HepG2 (cell line): Measurements from ENCODE around the gene ADAMTS4. TPM values are rescaled to one million over a fixed set of nuclear protein-coding genes. Genes with fewer than 3 reads are reported as not detected.

Experiments used
- ASH2L ChIP-seq: fragments of 300-600, 200-600 bp; sonication (generic); IDR thresholded peaks from 2 replicates; pipeline ENCODE4 v1.7.0; 2017; ENCODE audit warnings: low read depth, mild to moderate bottlenecking, moderate library complexity, mixed read lengths, low read length; ENCODE audit not compliant: insufficient read length
- FIP1L1 ChIP-seq: fragments of 200-400 bp; formaldehyde crosslinking; IDR thresholded peaks from 2 replicates; pipeline ENCODE4 v1.6.1; 2018; ENCODE audit warnings: low read depth, mild to moderate bottlenecking, low read length, moderate library complexity, borderline replicate concordance; ENCODE audit not compliant: insufficient read depth
- HMG20A ChIP-seq: IDR thresholded peaks from 2 replicates; pipeline ENCODE4 v1.6.1; 2016; ENCODE audit warnings: borderline replicate concordance
- MTF1 ChIP-seq: sonication (generic); formaldehyde crosslinking; IDR thresholded peaks from 2 replicates; pipeline ENCODE4 v1.5.0; 2020; ENCODE audit warnings: missing genetic modification reagents
- MXI1 ChIP-seq: IDR thresholded peaks from 3 replicates; pipeline ENCODE4 v1.6.1; 2012; ENCODE audit warnings: low read depth, low read length, inconsistent platforms, borderline replicate concordance
- NCOR1 ChIP-seq: fragments of 200-600 bp; sonication (generic); IDR thresholded peaks from 2 replicates; pipeline ENCODE4 v1.7.0; 2017; ENCODE audit warnings: antibody characterized with exemption, low read length, borderline replicate concordance
- NFIC ChIP-seq: IDR thresholded peaks from 2 replicates; pipeline ENCODE4 v1.6.1; 2012; ENCODE audit warnings: mild to moderate bottlenecking, low read length, inconsistent platforms
- PHF21A ChIP-seq: sonication (generic); formaldehyde crosslinking; IDR thresholded peaks from 2 replicates; pipeline ENCODE4 v1.5.0; 2020; ENCODE audit warnings: mild to moderate bottlenecking, missing genetic modification reagents
- SMARCC2 ChIP-seq: fragments of 450-650 bp; IDR thresholded peaks from 2 replicates; pipeline ENCODE4 v1.6.1; 2017; ENCODE audit warnings: antibody characterized with exemption, mild to moderate bottlenecking
- ZKSCAN5 ChIP-seq: sonication (generic); formaldehyde crosslinking; IDR thresholded peaks from 2 replicates; pipeline ENCODE4 v1.5.1; 2020; ENCODE audit warnings: mild to moderate bottlenecking, missing genetic modification reagents
- ZMYM2 ChIP-seq: sonication (generic); formaldehyde crosslinking; IDR thresholded peaks from 2 replicates; pipeline ENCODE4 v1.8.0; 2022; ENCODE audit warnings: mild to moderate bottlenecking, missing genetic modification reagents
- ZNF737 ChIP-seq: sonication (generic); formaldehyde crosslinking; IDR thresholded peaks from 2 replicates; pipeline ENCODE4 v1.5.0; 2020; ENCODE audit warnings: missing genetic modification reagents, mild to moderate bottlenecking, borderline replicate concordance
- polyA plus RNA-seq, 8 experiments: library from polyadenylated mRNA; depleted of rRNA in 3 of 8; stranded (reverse) in 7 of 8; unstranded in 1 of 8; fragments of >200 nt; fragmentation: Illumina TruSeq in 4 of 8; extraction: Trizol in 4 of 8; gene quantifications; 2 replicates each; pipeline versions ENCODE4 v1.2.1 to v1.2.3, GENCODE V29; 2011 to 2016; ENCODE audit warnings: low read depth in 4 of 8, missing spikeins in 1 of 8, mixed read lengths in 1 of 8; ENCODE audit not compliant: insufficient read depth in 1 of 8
- total RNA-seq, 5 experiments: library from RNA; depleted of rRNA; stranded (reverse); fragments of >200 nt; fragmentation: Illumina TruSeq; extraction: Trizol; gene quantifications; 2 replicates each; pipeline ENCODE4 v1.2.3, GENCODE V29; 2016; ENCODE audit warnings: low read depth in 1 of 5
- TF ChIP-seq, protein P1 (sequence below): sonication (generic); formaldehyde crosslinking; IDR thresholded peaks from 2 replicates; pipeline ENCODE4 v1.4.0; 2020; ENCODE audit warnings: missing genetic modification reagents
- TF ChIP-seq, protein P2 (sequence below): sonication (generic); formaldehyde crosslinking; IDR thresholded peaks from 2 replicates; pipeline ENCODE4 v1.4.0; 2020; ENCODE audit warnings: mild to moderate bottlenecking, low read depth, missing genetic modification reagents
- TF ChIP-seq, protein P3 (sequence below): sonication (generic); IDR thresholded peaks from 2 replicates; pipeline ENCODE4 v1.6.1; 2016; ENCODE audit warnings: low read depth, borderline replicate concordance
- TF ChIP-seq, protein P4 (sequence below): sonication (generic); formaldehyde crosslinking; IDR thresholded peaks from 2 replicates; pipeline ENCODE4 v1.8.1; 2023; ENCODE audit warnings: missing genetic modification reagents, mild to moderate bottlenecking, borderline replicate concordance
- TF ChIP-seq, protein P5 (sequence below): sonication (generic); formaldehyde crosslinking; IDR thresholded peaks from 2 replicates; pipeline ENCODE4 v1.4.0; 2020; ENCODE audit warnings: missing genetic modification reagents
- TF ChIP-seq, protein P6 (sequence below): sonication (generic); formaldehyde crosslinking; IDR thresholded peaks from 2 replicates; pipeline ENCODE4 v1.5.0; 2020; ENCODE audit warnings: mild to moderate bottlenecking, missing genetic modification reagents, borderline replicate concordance

Gene ADAMTS4
- total and polyA plus RNA-seq, 2 of the 13 experiments (the other 11 are each of a cell fraction or from before 2014, with no cell fraction given), result 0.51 to 1.7 TPM

DNA sequence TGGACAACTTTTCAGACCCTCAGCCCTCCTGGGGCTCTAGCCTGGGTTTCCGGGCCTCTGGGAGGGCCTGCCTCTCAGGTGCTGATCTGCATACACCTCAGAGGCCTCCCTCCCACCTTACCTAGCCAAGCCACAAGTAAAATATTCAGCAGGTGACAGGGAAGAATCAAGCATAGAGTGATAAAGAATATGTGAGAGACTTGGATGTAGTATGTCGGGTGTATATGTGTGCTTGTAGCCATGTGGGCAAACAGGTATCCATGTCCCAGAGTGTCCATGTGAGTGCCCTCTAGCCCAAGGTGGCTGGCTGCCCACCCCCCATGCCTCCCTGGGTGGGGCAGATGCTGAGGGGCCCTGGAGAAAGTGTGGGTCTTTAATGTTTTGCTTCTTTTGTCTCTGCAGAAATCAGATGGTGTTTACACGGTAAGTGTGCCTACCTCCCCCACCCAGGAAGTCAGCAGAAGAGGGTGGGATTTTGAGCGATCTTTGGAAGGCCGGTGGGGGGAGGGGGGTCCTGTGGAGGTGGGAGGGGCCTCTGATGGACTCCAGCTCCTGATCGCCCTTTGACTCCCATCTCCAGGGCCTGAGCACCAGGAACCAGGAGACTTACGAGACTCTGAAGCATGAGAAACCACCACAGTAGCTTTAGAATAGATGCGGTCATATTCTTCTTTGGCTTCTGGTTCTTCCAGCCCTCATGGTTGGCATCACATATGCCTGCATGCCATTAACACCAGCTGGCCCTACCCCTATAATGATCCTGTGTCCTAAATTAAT is 19.6 kb upstream of the ADAMTS4 start (continued):
- TF ChIP-seq, protein P1, sequence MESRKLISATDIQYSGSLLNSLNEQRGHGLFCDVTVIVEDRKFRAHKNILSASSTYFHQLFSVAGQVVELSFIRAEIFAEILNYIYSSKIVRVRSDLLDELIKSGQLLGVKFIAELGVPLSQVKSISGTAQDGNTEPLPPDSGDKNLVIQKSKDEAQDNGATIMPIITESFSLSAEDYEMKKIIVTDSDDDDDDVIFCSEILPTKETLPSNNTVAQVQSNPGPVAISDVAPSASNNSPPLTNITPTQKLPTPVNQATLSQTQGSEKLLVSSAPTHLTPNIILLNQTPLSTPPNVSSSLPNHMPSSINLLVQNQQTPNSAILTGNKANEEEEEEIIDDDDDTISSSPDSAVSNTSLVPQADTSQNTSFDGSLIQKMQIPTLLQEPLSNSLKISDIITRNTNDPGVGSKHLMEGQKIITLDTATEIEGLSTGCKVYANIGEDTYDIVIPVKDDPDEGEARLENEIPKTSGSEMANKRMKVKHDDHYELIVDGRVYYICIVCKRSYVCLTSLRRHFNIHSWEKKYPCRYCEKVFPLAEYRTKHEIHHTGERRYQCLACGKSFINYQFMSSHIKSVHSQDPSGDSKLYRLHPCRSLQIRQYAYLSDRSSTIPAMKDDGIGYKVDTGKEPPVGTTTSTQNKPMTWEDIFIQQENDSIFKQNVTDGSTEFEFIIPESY, result peak; percentile 17; the same call in 1 of the 2 replicates
- TF ChIP-seq, protein P2, sequence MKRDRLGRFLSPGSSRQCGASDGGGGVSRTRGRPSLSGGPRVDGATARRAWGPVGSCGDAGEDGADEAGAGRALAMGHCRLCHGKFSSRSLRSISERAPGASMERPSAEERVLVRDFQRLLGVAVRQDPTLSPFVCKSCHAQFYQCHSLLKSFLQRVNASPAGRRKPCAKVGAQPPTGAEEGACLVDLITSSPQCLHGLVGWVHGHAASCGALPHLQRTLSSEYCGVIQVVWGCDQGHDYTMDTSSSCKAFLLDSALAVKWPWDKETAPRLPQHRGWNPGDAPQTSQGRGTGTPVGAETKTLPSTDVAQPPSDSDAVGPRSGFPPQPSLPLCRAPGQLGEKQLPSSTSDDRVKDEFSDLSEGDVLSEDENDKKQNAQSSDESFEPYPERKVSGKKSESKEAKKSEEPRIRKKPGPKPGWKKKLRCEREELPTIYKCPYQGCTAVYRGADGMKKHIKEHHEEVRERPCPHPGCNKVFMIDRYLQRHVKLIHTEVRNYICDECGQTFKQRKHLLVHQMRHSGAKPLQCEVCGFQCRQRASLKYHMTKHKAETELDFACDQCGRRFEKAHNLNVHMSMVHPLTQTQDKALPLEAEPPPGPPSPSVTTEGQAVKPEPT, result no peak
- TF ChIP-seq, protein P3, sequence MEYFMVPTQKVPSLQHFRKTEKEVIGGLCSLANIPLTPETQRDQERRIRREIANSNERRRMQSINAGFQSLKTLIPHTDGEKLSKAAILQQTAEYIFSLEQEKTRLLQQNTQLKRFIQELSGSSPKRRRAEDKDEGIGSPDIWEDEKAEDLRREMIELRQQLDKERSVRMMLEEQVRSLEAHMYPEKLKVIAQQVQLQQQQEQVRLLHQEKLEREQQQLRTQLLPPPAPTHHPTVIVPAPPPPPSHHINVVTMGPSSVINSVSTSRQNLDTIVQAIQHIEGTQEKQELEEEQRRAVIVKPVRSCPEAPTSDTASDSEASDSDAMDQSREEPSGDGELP, result peak; percentile 85
- TF ChIP-seq SMARCC2 (no peak), FIP1L1 (no peak), NFIC (no peak), HMG20A (CRISPR knock-in tag) (peak; percentile 52; the same call in 1 of the 2 replicates), MTF1 (CRISPR knock-in tag) (no peak), ZNF737 (CRISPR knock-in tag) (no peak; the same call in 1 of the 2 replicates), ZKSCAN5 (CRISPR knock-in tag) (no peak), ASH2L (peak; percentile 25), MXI1 (peak; percentile 12; the same call in 1 of the 3 replicates), PHF21A (CRISPR knock-in tag) (peak; percentile 63; the same call in 1 of the 2 replicates), NCOR1 (peak; percentile 45; the same call in 1 of the 2 replicates), ZMYM2 (CRISPR knock-in tag) (peak; percentile 38; the same call in 1 of the 2 replicates)
- TF ChIP-seq, protein P4, sequence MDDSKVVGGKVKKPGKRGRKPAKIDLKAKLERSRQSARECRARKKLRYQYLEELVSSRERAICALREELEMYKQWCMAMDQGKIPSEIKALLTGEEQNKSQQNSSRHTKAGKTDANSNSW (CRISPR knock-in tag), result no peak
- TF ChIP-seq, protein P5, sequence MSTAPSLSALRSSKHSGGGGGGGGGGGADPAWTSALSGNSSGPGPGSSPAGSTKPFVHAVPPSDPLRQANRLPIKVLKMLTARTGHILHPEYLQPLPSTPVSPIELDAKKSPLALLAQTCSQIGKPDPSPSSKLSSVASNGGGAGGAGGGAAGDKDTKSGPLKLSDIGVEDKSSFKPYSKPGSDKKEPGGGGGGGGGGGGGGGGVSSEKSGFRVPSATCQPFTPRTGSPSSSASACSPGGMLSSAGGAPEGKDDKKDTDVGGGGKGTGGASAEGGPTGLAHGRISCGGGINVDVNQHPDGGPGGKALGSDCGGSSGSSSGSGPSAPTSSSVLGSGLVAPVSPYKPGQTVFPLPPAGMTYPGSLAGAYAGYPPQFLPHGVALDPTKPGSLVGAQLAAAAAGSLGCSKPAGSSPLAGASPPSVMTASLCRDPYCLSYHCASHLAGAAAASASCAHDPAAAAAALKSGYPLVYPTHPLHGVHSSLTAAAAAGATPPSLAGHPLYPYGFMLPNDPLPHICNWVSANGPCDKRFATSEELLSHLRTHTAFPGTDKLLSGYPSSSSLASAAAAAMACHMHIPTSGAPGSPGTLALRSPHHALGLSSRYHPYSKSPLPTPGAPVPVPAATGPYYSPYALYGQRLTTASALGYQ (CRISPR knock-in tag), result peak; percentile 57; the same call in 1 of the 2 replicates
- TF ChIP-seq, protein P6, sequence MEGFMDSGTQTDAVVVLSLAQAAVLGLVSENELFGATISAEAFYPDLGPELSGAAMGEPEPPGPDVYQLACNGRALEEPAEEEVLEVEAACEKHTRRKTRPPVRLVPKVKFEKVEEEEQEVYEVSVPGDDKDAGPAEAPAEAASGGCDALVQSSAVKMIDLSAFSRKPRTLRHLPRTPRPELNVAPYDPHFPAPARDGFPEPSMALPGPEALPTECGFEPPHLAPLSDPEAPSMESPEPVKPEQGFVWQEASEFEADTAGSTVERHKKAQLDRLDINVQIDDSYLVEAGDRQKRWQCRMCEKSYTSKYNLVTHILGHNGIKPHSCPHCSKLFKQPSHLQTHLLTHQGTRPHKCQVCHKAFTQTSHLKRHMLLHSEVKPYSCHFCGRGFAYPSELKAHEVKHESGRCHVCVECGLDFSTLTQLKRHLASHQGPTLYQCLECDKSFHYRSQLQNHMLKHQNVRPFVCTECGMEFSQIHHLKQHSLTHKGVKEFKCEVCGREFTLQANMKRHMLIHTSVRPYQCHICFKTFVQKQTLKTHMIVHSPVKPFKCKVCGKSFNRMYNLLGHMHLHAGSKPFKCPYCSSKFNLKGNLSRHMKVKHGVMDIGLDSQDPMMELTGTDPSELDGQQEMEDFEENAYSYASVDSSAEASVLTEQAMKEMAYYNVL (CRISPR knock-in tag), result no peak
